Osteoblast (primary cell): Measurements from ENCODE around the gene EPHB2. TPM values are rescaled to one million over a fixed set of nuclear protein-coding genes. Genes with fewer than 3 reads are reported as not detected.

ENCODE experiments used
- DNase-seq: peaks from one replicate; pipeline ENCODE4 v3.0.0; 2011; ENCODE audit warnings: low spot score, mixed read lengths; ENCODE audit not compliant: insufficient read length; ENCODE audit errors: missing footprints
- H2AFZ ChIP-seq: 2 replicates; pipeline ENCODE4 v1.6.0; 2011; ENCODE audit warnings: mild to moderate bottlenecking, low read length
- H3K27ac ChIP-seq: 2 replicates; pipeline ENCODE4 v1.5.1; 2011; ENCODE audit warnings: mild to moderate bottlenecking, low read depth, low read length, moderate library complexity
- H3K27me3 ChIP-seq: 2 replicates; pipeline ENCODE4 v1.6.0; 2012; ENCODE audit warnings: mild to moderate bottlenecking, control low read depth, inconsistent platforms, low read length, moderate library complexity; ENCODE audit not compliant: insufficient read depth
- H3K36me3 ChIP-seq: 2 replicates; pipeline ENCODE4 v1.5.1; 2011; ENCODE audit warnings: mild to moderate bottlenecking, low read length, control low read depth, moderate library complexity; ENCODE audit not compliant: insufficient read depth
- H3K4me1 ChIP-seq: 2 replicates; pipeline ENCODE4 v1.5.1; 2011; ENCODE audit warnings: mild to moderate bottlenecking, low read length, control low read depth, moderate library complexity; ENCODE audit not compliant: insufficient read depth
- H3K4me2 ChIP-seq: 2 replicates; pipeline ENCODE4 v1.6.0; 2011; ENCODE audit warnings: mild to moderate bottlenecking, low read length; ENCODE audit not compliant: insufficient read depth
- H3K4me3 ChIP-seq: fragments of 200-600 bp; sonication (generic); 3 replicates; pipeline ENCODE4 v1.5.1; 2012; ENCODE audit warnings: mild to moderate bottlenecking, low read length, inconsistent platforms; ENCODE audit not compliant: insufficient read depth
- H3K79me2 ChIP-seq: 2 replicates; pipeline ENCODE4 v1.6.0; 2012; ENCODE audit warnings: mild to moderate bottlenecking, low read length, control low read depth, inconsistent platforms; ENCODE audit not compliant: insufficient read depth
- H3K9me3 ChIP-seq: 2 replicates; pipeline ENCODE4 v1.5.1; 2011; ENCODE audit warnings: low read depth, low read length, control low read depth
- H4K20me1 ChIP-seq: 2 replicates; pipeline ENCODE4 v1.6.0; 2012; ENCODE audit warnings: mild to moderate bottlenecking, low read length, control low read depth; ENCODE audit not compliant: insufficient read depth
- total RNA-seq: library from RNA; depleted of rRNA; stranded (reverse); fragments of >200 nt; gene quantifications from 2 replicates; pipeline ENCODE4 v1.2.3, GENCODE V29; 2012
- TF ChIP-seq, protein P1 (sequence below): IDR thresholded peaks from 2 replicates; pipeline ENCODE4 v1.5.1; 2011; ENCODE audit warnings: mild to moderate bottlenecking, low read depth, low read length, moderate library complexity; ENCODE audit errors: extremely low read depth

EPHB2 gene
- total RNA-seq, 1 donor, result 8.7 TPM

DNA sequence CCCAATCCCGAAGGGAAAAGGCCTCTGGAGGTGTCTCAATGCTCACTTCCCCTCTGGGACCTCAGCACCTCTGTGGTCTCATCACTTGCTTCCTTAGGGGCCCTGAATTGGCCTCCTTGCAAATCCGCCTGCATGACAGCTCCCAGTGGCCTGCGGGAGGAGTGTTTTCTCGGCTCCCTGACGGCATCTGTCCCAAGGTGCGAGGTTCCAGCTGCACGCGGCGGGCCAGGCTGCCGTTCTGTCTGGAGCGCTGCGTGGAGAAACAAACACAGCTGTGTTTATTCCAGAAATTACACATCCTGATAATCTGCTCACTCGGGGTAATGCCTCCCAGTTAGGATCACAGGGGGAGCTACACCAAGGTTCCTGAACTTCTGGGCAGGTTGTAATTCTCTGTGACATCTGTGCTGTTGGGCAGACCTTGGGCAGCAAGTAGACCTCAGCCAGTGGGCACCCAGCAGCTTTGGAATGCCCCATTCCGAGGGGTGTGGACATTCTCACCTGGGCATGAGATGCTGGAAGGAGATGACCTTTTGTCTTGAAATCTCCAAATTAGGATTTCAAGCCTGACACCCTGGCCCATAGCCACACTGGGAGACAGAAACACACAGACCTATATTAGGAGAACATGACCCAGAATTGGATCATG, 18.2 kb downstream of the EPHB2 start:
- H3K4me2 ChIP-seq, result no peak overlapping the region
- H2AFZ ChIP-seq, result no peak overlapping the region
- H3K9me3 ChIP-seq, result no peaks in the 10 kb centered on the region
- H3K4me3 ChIP-seq, result no peak overlapping the region
- DNase-seq, result no peak
- H3K27ac ChIP-seq, result no peak overlapping the region
- H3K36me3 ChIP-seq, result no peaks in the 10 kb centered on the region
- H3K4me1 ChIP-seq, result no peaks in the 10 kb centered on the region
- TF ChIP-seq, protein P1, sequence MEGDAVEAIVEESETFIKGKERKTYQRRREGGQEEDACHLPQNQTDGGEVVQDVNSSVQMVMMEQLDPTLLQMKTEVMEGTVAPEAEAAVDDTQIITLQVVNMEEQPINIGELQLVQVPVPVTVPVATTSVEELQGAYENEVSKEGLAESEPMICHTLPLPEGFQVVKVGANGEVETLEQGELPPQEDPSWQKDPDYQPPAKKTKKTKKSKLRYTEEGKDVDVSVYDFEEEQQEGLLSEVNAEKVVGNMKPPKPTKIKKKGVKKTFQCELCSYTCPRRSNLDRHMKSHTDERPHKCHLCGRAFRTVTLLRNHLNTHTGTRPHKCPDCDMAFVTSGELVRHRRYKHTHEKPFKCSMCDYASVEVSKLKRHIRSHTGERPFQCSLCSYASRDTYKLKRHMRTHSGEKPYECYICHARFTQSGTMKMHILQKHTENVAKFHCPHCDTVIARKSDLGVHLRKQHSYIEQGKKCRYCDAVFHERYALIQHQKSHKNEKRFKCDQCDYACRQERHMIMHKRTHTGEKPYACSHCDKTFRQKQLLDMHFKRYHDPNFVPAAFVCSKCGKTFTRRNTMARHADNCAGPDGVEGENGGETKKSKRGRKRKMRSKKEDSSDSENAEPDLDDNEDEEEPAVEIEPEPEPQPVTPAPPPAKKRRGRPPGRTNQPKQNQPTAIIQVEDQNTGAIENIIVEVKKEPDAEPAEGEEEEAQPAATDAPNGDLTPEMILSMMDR, result no peak
- H3K27me3 ChIP-seq, result no peaks in the 10 kb centered on the region
- H4K20me1 ChIP-seq, result no peaks in the 10 kb centered on the region
- no peaks in the 10 kb centered on the region for H3K79me2 ChIP-seq

DNA sequence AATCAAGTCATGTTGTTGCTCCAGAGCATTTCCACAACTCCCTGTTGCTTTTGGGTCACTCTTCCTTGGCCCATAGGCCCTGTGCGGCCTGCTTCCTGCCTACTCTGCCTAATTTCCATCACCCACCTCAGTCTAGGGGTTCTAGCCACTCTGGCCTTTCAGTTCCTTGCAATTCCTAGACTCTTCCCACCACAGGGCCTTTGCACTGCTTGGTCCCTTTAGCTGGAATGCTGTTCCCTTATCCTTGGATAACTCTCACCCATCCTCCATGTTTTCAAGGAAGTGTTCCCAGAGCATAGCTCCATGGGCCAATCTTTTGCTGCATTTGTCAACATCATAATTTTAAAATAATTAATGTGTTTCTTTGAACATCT, 18.7 kb downstream of the EPHB2 start:
- no peak overlapping the region for H3K4me3 ChIP-seq
- DNase-seq, result no peak
- no peaks in the 10 kb centered on the region for H3K36me3 ChIP-seq
- H2AFZ ChIP-seq, result no peak overlapping the region
- TF ChIP-seq, protein P1, result no peak
- no peaks in the 10 kb centered on the region for H3K4me1 ChIP-seq
- H3K27me3 ChIP-seq, result no peaks in the 10 kb centered on the region
- H3K9me3 ChIP-seq, result no peaks in the 10 kb centered on the region
- no peak overlapping the region for H3K27ac ChIP-seq
- H3K79me2 ChIP-seq, result no peaks in the 10 kb centered on the region
- no peaks in the 10 kb centered on the region for H4K20me1 ChIP-seq
- no peak overlapping the region for H3K4me2 ChIP-seq

DNA sequence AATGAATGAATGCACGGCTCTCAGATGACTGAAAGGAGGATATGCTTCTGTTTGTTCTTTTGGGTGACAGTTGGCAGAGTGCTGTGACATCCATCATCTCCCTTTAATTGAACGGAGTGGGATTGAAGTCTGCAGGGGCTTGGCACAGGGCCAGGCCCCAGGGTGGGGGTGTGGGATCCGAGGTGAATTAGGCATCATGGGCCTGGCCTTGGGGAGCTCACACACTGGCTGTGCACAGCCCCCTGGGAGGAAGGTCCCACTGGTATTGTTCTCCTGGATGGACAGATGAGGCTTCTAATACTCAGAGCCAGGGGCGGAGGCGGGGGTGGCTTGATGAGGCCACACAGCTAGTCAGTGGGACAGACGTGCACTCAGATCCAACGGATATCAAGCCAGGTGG, 19.3 kb downstream of the EPHB2 start:
- Histone ChIP-seq H3K9me3 (no peaks in the 10 kb centered on the region), H2AFZ (no peak overlapping the region), H3K27me3 (no peaks in the 10 kb centered on the region), H3K79me2 (no peaks in the 10 kb centered on the region), H3K4me2 (no peak overlapping the region), H4K20me1 (no peaks in the 10 kb centered on the region), H3K36me3 (no peaks in the 10 kb centered on the region), H3K4me3 (no peak overlapping the region), H3K27ac (no peak overlapping the region), H3K4me1 (no peaks in the 10 kb centered on the region)
- DNase-seq, result no peak
- TF ChIP-seq, protein P1, result no peak

DNA sequence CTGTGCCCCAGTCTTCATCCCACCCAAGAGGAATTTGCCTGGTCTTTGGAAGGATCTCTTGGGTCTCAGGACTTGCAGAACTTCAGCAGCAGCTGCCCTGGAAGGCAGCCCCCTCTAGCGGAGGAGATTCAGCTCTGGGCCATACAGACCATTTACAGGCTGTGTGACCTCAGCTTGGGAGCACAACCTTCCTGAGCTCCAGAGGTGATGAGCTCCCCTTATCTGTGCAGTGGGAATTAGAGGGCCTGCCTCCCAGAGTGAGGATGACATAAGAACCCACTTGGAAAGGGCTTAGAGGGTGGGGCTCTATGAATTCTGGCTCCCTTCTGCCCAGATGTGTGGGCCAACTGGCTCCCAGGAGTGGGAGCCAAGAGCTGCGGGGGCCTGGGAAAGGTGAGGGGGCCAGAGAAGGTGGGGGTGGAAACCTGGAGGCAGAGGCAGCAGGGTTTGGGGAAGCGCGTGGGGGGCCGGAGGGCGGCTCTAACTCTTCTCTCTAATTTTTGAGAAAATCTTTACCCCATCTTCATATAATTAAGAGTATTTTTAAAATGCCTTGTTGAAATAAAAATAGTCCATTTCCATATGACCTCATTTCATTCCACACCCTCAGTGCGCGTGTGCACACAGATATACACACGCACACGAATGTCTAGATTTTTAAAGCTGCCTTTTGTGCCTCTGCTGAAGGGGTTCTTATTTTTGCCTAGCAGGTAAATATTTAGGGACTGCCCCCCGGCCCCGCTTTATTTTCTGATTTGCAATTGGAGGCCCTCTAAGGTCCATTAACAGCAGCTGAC, 21.5 kb downstream of the EPHB2 start:
- no peaks in the 10 kb centered on the region for H3K27me3 ChIP-seq
- no peak overlapping the region for H3K4me2 ChIP-seq
- no peak overlapping the region for H2AFZ ChIP-seq
- H3K4me3 ChIP-seq, result no peak overlapping the region
- H3K9me3 ChIP-seq, result no peaks in the 10 kb centered on the region
- H3K27ac ChIP-seq, result no peak overlapping the region
- no peaks in the 10 kb centered on the region for H3K36me3 ChIP-seq
- no peaks in the 10 kb centered on the region for H4K20me1 ChIP-seq
- no peak for DNase-seq
- peaks cover 7% of the 10 kb centered on the region for H3K4me1 ChIP-seq
- H3K79me2 ChIP-seq, result no peaks in the 10 kb centered on the region
- TF ChIP-seq, protein P1, result peak; percentile 33
